Measurements from ENCODE around the gene PCSK7. TPM values are rescaled to one million over a fixed set of nuclear protein-coding genes. Genes with fewer than 3 reads are reported as not detected.

The PCSK7 gene
- total RNA-seq, 2 donors from 2014 or later, result 25.9 to 86.0 TPM

GRCh38 chr11:117157507-117157906 is 74.4 kb downstream of the PCSK7 start:
- intact Hi-C loops (cut with DNase I), result no loop called here
- no peak for DNase-seq
- H3K27ac ChIP-seq, result no peak overlapping the region
- H3K4me3 ChIP-seq, result no peak overlapping the region
- peaks cover 30% of the 10 kb centered on the region for H3K4me1 ChIP-seq
- TF ChIP-seq CTCF (IDR thresholded peaks at IDR 0.05) (no peak), POLR2A (IDR thresholded peaks at IDR 0.05) (no peak)
- H3K36me3 ChIP-seq (replicated peaks in 1 of 2; ENCODE audit: insufficient read depth in 1 of 2, low read depth in 2 of 2), result peaks cover 6 to 7% of the 10 kb centered on the region in 2 donors
- no peaks in the 10 kb centered on the region for H3K9me3 ChIP-seq
- no peak for ATAC-seq
- 88 to 97% methylated on average over 2 of the region's 2 CpGs for WGBS, 2 donors
- H3K27me3 ChIP-seq, result no peaks in the 10 kb centered on the region

GRCh38 chr11:117154468-117154867 is 77.4 kb downstream of the PCSK7 start:
- Histone ChIP-seq H3K36me3 (replicated peaks in 1 of 2; ENCODE audit: insufficient read depth in 1 of 2, low read depth in 2 of 2) (peaks cover 0 to 2% of the 10 kb centered on the region in 2 donors), H3K4me1 (peaks cover 58% of the 10 kb centered on the region)

More at GRCh38 chr11:117154468-117154867, 77.4 kb downstream of the PCSK7 start:
- 85 to 94% methylated on average over 5 of the region's 5 CpGs for whole genome bisulfite sequencing, 2 donors
- H3K4me3 ChIP-seq, result no peak overlapping the region
- no peak for DNase-seq
- H3K9me3 ChIP-seq, result no peaks in the 10 kb centered on the region
- no peak for ATAC-seq
- no peak for TF ChIP-seq POLR2A (IDR thresholded peaks at IDR 0.05)
- no peak for TF ChIP-seq CTCF (IDR thresholded peaks at IDR 0.05)
- intact Hi-C loops (cut with DNase I), result no loop called here
- no peaks in the 10 kb centered on the region for H3K27me3 ChIP-seq
- no peak overlapping the region for H3K27ac ChIP-seq

Small RNA genes within 50 kb of the gene (small RNA-seq; reads per million reads assigned to genes)
- not detected for gene RF00564

Other genes starting within 250 kb of the PCSK7 start
- 10 to 100 TPM; 24.1 to 46.1 TPM for gene SIK3, start 133.6 kb downstream of the PCSK7 start, total RNA-seq
- gene PAFAH1B2, start 87.8 kb downstream of the PCSK7 start, total RNA-seq, result 10 to 100 TPM; 30.0 to 44.9 TPM
- 10 to 100 TPM; 42.0 to 88.7 TPM for gene SIDT2, start 53.3 kb downstream of the PCSK7 start, total RNA-seq
- 100 to 1,000 TPM; 124 to 372 TPM for gene TAGLN, start 32.7 kb downstream of the PCSK7 start, total RNA-seq
- gene RNF214, start 598 bp upstream of the PCSK7 start, total RNA-seq, result 10 to 100 TPM; 10.2 to 12.5 TPM
- gene BACE1-AS, start 59.3 kb upstream of the PCSK7 start, total RNA-seq, result 1 to 10 TPM; 5.3 to 6.0 TPM
- gene BACE1, start 84.2 kb upstream of the PCSK7 start, total RNA-seq, result 10 to 100 TPM; 47.0 to 70.5 TPM
- gene CEP164, start 95.8 kb upstream of the PCSK7 start, total RNA-seq, result 10 to 100 TPM; 29.1 to 45.8 TPM

Data from body of pancreas (tissue), 4 donors.